HG03460 (cell line): ENCODE results near the gene GSDME.
A peak's percentile ranks its signal among the peaks of the same experiment; 100 is the strongest.

ENCODE experiments used
- ATAC-seq: cut with Tn5 transposase; IDR thresholded peaks from one replicate; pipeline ENCODE4 v1.9.1; 2021; ENCODE audit not compliant: unreplicated experiment

The GSDME gene

DNA sequence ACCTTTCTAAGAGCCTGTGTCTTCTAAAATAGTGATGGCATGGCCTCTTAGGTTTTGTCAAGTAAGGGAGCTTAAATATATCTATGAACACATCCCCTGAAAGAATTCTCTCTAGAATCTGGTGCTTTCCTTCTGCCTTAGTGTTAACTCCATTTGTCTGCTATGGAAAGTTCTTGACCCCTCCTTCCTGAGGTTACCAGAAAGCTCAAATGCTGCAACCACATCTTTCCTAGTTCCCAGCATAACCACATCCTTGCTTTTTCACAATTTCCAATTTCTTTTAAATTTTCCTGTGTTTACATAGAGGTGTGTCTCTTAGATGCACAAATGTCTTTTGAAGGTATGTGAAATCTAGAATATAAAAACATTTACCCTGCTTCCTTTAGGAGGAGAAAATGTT lies 16.4 kb upstream of the GSDME start:
- ATAC-seq = no peak

DNA sequence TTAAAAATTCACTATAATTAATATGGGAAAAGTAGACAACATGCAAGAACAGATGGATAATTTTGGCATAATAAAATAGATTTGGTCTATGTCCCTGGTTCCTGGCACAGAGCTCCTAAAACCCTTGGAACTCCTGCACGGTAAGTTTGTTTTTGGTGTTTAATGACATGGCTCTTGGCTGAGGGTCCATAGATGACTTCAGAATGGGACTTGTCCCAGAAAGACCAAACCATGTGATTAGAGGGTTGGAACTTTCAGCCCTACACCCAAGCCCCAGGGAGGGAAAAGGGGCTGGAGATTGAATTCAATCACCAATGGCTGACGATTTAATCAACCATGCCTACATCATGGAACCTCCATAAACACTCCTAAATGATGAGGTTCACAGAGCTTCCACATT lies 12.6 kb upstream of the GSDME start:
- no peak for ATAC-seq

DNA sequence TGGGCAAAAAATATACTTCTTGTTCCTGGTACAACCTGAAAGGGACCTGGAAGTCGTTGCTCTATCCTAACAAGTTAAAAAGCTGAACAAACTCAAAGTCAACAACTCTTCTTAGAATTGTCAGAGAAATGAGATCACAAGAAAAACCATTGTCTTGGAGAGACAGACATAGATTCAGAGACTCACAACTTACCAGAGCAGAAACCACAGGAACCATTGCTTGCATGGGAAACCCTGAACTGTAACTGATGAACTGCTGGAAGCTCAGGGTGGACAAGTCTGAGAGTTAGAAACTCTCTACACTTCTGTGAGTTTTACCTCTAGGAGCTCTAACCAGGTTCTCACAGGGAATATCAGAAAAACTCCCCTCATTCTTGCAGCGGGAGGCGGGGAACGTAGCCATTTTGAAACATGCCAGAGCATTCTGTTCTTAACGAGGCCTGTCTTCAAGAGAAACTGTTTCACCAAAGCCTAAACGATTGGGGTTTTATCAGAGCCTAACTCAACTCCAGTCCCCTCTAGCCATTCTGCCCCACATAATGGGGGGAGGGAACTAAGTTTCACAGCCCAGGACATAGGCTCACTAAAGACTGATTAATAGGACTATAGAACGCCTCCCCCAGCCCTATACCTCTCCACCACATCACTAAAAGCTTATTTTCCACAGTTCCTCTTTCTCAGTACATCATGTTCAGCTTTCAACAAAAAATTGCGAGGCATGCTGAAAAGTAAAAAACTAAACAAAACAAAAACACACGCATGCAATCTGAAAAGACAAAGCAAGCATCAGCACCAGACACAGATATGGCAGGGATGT lies 12.0 kb upstream of the GSDME start:
- ATAC-seq = no peak

DNA sequence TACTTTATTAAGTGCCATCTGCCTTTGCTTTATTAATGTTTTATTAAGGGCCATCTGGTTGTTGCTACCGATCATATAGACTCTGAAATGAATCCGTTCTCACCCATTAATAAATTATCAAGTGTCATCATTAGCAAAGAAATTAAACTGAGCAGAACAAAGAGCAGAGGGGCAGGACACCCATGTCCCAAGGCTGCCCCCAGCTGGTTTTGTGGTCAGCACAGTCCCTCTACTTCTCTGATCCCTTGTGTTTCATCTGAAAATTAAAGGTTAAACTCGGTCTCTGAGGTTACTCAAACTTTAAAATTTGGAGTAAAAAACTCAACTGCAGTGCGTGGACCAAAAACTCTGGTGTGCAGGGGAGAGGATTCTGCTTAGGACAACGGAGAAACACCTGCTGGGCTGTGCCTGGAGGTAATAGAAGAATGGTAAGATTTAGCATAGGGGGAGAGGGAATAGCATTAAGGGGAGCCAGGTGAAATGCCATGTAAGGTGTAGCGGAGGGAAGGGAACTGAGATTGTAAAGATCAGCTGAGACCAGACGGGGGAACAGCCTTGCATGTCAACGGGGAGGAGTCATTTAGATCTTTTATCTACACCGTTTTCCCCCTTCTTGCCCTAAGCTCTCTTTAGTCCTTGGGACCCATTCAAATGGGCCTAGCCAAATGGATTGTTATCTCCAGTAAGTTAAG lies 10.8 kb upstream of the GSDME start:
- ATAC-seq = no peak

DNA sequence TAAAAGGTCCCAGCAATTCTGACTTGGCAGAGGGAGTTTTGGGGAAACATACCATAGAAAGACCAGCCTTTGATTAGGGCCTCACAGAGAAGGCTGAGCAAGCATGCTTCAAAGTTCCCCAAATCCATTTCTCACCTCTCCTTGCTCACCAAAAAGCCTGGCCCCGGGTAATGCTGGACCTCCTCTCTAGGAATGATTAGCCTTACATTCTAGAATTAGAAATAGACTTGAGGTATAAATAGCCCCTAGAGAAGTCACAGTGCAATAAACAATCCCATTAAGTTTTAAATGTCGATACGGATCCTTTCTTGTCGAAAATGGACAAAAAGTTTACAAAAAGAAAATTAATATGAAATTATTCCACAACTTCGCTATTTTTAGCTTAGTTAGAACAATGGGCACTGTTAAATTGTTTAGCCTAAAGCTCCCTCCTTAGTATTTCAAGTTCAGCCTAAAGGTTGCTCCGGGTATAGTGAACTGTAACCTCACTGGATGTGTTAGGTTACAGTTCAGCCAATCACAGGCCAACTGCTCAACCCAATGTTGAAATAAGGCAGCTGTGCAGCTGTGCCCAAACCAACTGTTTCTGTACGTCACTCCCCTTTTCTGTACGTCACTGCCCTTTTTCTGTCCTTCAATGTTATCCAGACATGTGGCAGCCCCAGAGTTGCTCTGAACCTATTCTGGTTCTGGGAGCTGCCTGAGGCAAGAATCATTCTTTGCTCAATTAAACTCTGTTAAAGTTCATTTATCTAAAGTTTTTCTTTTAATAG lies 7.9 kb upstream of the GSDME start:
- no peak for ATAC-seq

DNA sequence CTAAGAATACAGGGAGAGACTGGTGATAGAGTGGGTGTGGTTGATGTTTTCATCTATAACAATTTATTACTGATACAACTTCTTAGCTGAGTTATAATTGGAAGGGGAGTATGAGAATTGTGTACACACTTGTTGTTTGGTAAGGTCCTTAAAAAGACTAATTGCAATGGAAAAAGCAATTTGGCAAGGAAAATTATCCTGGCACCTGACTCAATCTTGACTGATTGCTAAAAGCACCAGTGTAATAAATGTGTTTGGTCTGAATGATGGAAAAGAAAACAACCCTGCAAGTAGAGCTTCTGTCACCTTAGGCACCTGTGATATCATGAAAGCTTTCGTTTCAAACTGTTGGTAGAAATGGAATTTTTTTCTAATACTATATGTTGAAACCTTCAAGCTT lies 6.7 kb upstream of the GSDME start:
- ATAC-seq = no peak

DNA sequence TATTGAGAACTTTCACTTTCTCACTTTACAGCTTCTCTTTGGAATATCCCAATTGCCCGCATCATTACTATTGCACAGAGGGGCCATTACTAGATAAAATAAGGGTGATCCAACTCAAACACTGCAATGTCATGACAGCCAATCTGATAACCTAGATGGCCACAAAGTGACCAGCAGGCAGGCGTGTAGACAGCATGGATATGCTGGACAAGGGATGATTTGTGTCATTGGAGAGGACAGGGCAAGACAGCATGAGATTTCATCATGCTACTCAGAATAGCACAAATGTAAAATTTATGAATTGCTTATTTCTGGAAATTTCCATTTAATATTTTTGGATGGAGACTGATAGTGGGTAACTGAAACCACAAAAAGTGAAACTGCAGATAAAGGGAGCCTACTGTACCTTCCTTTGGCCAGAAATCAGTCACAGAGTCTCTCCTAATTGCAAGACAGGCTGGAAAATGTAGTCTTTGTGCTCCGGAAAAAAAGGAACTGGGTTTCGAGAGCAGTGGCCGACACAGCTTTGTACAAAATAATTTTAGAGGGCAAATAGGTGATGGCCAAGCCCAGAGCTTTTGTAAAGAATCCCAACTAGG lies 6.1 kb upstream of the GSDME start:
- no peak for ATAC-seq

DNA sequence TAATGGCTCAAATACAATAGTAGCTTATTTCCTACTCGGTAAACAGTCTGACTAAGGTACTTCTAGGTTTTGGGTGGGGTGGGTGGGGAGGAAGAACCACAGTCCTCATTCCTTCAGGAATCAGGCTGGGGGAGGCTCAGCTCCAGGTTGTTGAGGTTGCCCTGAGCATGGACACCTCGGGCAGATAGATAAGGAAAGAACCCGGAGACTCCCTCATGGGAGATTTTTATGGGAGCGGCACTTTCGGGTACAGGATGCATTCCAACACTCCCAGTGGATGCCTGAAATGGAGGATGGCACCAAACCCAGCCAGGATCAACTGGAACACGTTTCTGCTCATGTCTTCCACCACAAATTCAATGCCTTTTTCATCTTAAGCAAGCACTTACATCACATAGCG lies 5.5 kb upstream of the GSDME start:
- no peak for ATAC-seq

DNA sequence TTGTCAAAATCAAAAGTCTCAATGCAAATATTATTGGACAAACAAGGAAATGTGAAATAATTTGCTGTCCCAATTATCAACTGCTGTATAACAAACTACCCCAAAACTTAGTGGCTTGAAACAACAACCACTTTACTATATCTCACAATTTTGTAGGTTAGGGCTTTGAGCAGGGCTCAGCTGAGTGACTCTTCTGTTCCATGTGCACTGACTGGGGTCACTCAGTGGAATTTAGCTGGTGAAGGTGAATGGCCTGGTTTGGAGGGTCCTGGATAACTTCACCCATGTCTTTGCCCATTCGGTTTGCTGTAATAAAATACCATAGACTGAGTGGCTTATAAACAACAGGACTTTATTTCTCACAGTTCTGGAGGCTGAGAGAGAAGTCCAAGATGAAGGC lies 3.7 kb upstream of the GSDME start:
- ATAC-seq = no peak

DNA sequence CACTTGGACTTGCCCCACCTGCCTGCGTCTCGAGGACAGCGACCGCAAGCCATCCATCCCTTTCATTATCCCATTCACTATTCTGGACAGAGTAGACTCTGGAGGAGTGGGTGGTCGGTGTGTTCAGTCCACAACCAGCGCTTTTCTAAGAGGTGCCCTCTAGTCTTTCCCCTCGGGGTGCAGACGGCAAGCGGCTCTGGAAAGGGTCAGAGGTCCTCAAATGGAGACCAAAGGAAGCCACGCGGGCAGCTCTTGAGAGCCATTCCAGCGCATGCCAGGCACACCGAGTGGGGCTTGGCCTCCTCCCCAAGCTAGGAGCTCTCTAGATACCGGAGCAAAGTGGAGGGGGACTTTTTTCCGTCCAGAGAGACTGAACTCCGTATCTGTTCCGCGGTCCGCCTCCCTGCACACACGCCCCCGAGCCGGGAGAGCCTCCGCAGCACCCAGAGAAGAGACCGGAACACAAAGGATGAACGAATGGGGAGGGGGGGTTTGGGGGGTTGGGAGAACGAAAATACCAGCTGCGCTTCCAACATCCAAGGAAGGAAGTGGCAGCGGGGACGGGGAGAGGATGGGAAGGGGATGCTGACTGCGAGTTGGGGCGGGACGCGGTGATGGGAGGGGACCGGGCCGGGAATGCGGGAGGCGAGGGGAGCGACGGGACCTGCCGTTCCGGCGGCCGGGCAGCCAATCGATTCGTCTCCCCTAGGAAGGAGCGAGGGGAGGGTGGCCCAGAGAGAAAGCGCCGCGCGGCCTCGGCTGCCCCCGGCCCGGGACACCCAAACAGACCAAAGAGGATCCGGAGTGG lies 515 bp downstream of the GSDME start:
- peak; percentile 9 for ATAC-seq

DNA sequence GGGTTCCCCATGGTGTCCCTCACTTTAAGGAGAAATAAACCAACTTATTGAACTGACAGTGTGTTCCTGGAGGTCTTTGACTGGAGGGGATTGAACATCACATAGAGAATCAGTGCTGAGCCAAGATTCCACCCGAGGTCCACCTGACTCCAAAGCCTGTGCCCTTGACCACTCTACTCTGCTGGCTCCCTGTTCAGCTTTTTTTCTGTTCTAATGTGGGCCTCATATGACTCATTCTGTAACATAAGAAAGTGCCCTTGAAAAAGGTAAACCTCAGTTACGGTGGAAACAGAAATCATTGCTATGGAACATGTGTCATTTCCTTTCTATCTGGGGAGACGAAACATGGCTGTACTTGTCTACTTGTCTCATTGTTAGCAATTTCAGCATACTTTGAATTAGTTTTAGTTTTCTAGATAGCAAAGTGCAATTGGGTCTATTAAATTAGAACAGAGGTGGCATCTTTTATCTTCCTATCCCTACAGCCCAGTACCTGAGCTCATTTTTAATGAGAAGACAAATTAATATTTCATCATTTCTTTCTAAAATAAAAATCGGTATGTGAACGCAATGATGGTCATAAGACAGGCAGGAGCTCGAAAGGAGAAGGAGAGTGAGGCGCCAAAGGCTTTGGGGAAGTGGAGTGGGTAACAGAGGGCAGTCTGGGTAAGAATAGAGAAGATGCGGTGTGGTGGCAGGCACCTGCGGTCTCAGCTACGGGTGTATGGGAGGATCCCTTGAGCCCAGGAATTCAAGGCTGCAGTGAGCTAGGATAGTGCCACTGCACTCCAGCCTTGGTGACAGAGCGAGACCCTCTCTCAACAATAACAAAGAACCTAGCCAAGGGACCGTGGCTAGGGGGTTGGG lies 1.5 kb downstream of the GSDME start:
- ATAC-seq = peak; percentile 70

DNA sequence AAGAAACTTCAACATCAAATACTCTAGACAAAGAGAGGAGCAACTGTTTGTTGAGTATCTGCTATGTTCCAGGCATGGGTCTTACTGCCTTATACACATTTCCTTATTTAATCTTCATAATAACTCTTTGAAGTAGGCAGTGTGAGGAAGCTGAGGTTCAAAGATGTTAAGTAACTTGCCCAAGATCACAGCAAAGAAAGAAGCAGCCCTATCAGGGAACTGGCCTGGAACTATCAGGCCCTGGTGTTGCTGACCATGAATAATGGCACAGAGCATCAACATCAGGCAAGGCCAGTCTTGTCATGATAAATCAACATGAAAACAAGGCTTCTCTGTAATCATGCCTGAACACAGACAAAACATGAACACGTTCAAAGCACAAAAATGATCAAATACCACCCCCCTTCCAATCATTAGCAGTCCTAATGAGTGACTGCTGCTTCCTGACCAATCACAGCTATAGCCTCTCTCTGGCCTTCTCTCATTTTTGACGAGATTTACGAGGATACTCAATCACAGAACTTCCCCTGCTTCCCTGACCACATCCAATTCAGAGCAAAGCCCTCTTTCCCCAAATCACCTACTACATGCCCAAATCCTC lies 2.3 kb downstream of the GSDME start:
- ATAC-seq = no peak

DNA sequence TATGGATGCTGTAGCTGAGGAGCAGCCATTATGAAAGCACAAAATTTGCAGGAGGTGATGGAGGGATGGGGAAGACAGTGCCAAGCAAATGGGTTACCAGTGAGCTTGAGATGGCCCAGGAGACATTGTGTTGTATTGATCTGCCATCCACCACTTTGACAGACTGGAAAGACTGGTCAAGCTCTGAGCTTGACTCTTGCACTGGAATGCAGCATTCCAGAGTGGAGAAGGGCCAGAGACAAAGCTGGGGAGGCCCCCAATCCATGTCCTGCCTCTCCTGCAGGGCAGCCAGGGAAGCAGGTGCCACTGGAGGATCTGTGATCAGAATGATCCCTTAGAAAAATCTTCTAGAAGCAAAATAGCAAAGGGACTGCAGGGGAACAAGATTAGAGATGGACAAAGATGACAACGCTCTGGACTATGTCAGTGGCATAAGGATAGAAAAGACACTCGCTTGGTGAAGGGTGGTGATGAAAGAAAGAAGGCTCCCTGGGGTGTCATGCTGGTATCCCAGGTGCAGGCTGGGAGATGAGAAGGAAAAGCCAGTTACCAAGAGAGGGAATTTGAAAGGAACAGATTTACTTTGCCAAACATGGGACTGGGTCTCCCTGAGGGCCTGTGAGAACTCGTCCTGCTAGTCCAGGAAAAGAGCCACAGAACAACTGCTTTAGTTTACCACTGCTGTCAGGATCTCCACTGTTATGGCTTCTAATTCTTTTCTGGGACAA lies 5.0 kb downstream of the GSDME start:
- ATAC-seq = no peak

DNA sequence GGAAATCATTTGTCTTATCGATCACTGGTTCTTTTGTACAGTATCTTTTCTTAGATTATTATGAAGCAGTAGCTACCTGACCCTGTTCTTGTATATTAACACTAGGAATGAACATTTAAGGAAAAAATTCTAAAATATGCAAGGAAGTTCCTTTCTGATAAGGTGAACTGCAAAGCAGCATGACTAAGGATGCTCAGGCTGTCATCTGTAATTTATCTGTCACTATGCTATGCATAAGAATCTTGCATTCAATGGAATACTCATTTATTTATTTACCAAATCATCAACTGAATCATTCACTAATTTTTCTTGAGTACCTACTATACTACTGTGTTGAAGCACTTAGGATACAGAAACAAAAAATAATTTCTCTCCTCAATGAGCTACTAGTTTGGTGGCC lies 5.8 kb downstream of the GSDME start:
- no peak for ATAC-seq

DNA sequence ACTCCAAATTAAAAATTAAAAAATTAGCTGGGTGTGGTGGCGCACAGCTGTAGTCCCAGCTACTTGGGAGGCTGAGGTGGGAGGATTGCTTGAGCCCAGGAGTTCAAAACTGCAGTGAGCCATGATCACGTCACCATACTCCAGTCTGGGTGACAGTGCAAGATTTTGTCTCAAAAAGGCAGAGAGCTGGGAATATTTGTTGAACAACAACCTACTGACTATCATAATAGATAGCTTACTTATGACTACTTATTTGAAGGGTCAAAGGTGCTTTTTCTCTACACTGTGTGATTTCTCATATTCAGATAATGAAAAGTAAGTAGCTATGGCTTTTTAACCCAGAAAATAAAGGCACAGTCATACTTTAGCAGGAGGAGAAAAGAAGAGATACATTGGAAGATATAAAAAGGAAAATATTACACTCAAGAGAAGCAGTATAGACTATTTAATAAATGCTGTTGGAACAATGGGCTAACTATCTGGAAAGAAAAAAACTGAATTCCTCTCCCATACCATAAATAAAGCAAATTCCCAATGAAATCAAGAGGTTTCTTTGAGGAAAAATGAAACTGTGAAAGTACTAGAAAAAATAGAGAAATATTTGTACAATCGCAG lies 6.7 kb downstream of the GSDME start:
- no peak for ATAC-seq

DNA sequence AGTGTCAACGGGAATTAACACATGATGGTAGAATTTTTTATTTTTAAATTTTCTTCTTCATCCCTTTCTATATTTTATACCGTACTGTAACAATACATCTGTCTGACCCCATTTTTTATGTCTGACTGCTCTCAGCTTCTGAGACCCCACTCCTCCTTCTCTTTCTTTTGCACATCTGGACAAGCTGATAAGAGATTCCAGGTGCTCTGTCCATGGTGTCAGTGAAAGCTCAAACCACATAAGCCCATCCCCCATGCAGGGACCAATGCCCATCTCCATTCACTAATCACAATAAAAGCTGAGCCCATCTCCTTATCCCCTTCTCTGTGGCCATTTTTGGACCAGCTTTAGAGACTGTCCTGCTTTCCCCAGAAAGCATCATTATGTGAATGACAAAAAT lies 8.7 kb downstream of the GSDME start:
- no peak for ATAC-seq

DNA sequence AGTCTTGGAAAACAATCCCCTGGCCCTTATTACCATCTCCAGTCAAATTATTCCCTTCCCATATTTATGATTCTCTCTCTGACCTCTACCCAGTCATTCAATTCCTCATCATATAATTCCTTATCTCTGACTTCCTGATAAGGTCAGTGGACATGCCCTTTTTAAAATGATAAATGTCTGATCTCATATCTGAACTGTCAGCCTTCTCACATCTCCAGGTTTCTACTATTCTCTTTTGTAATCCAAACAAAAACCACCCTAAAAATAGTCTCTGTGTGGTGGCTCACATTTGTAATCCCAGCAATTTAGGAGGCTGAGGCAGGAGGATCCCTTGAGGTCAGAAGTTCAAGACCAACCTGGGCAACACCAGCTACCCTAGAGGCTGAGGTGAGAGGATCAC lies 11.9 kb downstream of the GSDME start:
- ATAC-seq = no peak

DNA sequence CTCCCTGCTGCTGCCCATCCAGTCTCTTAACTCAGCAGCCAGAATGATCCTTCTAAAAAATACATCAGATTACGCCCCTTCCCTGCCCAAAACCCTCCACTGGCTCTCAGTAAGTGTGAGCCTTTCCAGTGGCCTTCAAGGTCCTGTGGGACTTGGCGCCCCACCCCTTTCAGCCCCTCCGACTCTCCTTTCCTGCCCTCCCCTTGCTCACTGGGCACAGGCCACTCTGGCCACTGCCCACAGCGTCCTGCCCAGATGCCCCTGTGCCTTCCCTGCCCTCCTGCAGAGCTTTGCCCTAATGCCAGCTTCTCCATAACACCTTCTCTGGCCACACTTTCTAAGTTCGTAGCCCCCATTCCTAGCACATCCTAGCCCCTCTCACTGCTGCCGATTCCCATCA lies 13.8 kb downstream of the GSDME start:
- no peak for ATAC-seq
